GM12865 (cell line): Measurements from ENCODE around the gene LLGL1.

ENCODE experiments used
- DNase-seq: peaks from one replicate; pipeline ENCODE4 v3.0.0; 2010; ENCODE audit warnings: low read depth
- H3K4me3 ChIP-seq: 2 replicates; pipeline ENCODE4 v1.5.1; 2011; ENCODE audit warnings: mild to moderate bottlenecking, low read depth, low read length, control low read depth
- TF ChIP-seq, protein P1 (sequence below): IDR thresholded peaks from 2 replicates; pipeline ENCODE4 v1.5.1; 2011; ENCODE audit warnings: low read length, control low read depth, low read depth, inconsistent platforms; ENCODE audit not compliant: insufficient read depth; ENCODE audit errors: missing control alignments

LLGL1 gene

DNA sequence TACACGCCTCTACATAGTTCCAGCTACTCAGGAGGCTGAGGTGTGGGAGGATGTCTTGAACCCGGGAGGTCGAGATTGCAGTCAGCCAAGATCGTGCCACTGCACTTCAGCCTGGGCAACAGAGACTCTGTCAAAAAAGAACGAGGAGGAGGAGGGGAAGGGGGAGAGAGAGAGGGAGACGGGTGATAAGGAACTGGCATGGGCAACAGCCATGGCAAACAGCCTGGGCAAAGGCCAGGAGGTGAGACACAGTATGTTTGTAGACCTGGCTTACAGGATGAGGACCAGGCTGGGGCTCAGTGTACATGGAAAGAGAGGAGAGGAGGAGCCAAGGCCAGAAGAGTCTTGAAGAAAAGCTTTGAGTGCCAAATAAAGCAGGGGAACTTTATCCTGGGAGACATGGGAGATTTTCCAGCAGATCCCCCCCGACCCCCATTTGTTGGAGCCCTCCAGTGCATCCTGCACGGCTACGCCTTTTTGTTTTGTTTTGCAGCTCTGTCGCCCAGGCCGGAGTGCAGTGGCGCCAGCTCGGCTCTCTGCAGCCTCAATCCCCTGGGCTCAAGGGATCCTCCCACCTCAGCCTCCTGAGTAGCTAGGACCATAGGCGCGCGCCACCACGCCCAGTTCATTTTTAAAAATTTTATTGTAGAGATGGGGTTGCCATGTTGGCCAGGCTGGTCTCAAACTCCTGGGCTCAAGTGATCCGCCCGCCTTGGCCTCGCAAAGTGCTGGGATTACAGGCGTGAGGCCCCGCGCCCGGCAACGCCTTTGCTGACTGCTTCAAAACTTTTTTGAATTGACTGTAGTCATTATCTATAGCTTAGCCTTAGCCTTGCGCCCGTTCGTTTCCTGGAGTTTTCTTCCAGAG, 43.1 kb upstream of the LLGL1 start:
- TF ChIP-seq, protein P1, sequence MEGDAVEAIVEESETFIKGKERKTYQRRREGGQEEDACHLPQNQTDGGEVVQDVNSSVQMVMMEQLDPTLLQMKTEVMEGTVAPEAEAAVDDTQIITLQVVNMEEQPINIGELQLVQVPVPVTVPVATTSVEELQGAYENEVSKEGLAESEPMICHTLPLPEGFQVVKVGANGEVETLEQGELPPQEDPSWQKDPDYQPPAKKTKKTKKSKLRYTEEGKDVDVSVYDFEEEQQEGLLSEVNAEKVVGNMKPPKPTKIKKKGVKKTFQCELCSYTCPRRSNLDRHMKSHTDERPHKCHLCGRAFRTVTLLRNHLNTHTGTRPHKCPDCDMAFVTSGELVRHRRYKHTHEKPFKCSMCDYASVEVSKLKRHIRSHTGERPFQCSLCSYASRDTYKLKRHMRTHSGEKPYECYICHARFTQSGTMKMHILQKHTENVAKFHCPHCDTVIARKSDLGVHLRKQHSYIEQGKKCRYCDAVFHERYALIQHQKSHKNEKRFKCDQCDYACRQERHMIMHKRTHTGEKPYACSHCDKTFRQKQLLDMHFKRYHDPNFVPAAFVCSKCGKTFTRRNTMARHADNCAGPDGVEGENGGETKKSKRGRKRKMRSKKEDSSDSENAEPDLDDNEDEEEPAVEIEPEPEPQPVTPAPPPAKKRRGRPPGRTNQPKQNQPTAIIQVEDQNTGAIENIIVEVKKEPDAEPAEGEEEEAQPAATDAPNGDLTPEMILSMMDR: no peak
- DNase-seq: peak; percentile 51
- H3K4me3 ChIP-seq: peak overlapping the region; percentile 68

DNA sequence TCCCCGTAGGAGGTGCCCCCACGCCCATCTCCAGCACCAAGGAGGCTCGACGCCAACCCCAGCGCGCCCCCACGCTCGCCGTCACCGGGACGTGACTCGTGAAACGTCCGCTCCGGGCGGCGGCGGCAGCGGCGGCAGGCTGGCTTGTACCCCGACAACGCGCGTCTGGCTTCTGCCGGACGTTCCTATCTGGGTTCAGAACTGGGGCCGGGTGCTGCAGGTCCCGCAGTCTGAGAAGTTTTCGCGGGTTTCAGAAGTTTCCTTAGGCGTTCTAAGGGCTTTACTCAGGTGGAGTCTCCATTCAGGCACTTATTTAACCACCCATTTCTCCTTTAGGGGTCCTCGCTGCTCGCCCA, 42.5 kb upstream of the LLGL1 start:
- H3K4me3 ChIP-seq: peak overlapping the region; percentile 68
- peak; percentile 90 for DNase-seq
- TF ChIP-seq, protein P1: no peak

DNA sequence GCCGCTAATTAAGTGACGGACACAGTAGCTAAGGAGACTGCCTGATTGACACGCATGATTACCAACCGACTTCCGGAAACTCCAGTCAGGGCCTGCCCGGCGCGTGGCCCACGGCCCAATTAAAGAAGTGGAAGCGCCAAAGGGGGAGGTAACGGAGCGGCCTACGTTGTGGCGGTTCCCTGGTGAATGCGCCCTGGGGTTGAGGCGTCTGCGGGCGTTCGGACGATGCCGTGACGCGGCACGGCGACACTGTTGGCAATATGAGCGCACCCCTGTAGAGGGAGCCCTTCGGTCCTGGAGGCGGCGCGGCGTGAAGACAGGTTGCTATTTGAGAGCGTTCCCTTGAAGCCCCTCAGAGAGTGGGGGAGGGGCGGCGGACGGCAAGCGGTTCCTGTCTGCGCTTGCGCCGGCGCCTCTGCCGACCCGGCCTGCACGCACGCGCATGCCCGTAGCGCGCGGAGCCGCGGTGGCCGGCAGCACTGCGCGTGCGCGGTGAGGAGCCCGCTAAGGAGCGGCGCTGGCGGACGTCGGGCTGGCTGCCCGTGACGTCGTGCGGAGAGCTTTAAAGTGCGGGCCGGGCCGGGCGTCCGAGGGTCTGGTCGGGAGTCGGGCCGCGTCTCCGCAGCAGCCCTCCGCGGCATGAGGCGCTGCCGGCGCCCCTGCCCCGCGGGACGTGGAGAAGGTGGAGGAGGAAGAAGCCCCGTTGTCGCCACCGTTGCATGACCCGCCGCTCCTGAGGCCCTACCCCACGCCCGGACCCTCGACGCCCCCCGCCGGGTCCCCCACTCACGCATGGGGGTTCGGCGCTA, 41.9 kb upstream of the LLGL1 start, which contains the start of gene ALKBH5:
Gene ALKBH5 (plus strand): TSS at position 495 of the 809 bp plus-strand sequence. CDS start 416 bp downstream, outside the sequence.
- peak within 1 kb of the TSS; percentile 73 for H3K4me3 ChIP-seq
- TF ChIP-seq, protein P1: peak; percentile 40

DNA sequence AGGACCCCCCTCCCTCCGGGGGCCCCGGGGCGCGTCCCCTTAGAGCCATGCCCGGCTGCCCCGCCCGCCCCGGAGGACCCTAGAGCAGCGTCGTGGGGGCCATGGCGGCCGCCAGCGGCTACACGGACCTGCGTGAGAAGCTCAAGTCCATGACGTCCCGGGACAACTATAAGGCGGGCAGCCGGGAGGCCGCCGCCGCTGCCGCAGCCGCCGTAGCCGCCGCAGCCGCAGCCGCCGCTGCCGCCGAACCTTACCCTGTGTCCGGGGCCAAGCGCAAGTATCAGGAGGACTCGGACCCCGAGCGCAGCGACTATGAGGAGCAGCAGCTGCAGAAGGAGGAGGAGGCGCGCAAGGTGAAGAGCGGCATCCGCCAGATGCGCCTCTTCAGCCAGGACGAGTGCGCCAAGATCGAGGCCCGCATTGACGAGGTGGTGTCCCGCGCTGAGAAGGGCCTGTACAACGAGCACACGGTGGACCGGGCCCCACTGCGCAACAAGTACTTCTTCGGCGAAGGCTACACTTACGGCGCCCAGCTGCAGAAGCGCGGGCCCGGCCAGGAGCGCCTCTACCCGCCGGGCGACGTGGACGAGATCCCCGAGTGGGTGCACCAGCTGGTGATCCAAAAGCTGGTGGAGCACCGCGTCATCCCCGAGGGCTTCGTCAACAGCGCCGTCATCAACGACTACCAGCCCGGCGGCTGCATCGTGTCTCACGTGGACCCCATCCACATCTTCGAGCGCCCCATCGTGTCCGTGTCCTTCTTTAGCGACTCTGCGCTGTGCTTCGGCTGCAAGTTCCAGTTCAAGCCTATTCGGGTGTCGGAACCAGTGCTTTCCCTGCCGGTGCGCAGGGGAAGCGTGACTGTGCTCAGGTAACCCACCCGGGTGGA, 41.0 kb upstream of the LLGL1 start:
- peak overlapping the region; percentile 73 for H3K4me3 ChIP-seq
- DNase-seq: peak; percentile 64
- TF ChIP-seq, protein P1: no peak

More for the DNA sequence above, 41.9 kb upstream of the LLGL1 start, which contains the start of gene ALKBH5:
- DNase-seq: peak; percentile 100

DNA sequence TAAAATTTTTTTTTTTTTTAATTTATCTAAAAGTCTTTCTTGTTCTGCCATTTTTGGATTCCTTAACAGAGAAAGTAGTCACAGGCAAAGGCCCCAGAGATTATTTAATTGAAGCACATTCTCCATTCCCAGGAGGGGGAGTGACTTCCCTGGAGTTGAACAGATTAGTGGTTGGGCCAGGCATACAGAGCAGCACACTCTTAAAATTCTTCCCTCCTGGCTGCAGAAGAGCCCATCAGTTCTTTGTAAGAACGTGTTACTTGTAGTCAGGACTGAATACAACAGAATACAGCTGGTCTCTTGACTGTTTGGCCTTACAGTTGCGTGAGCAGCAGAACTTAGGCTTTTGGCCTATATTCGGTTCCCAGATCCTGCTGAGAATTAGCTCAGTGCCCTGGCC, 40.0 kb upstream of the LLGL1 start:
- TF ChIP-seq, protein P1: no peak
- H3K4me3 ChIP-seq: peak overlapping the region; percentile 73
- no peak for DNase-seq
